ENCODE results near the gene TP53I13. TPM values are rescaled to one million over a fixed set of nuclear protein-coding genes. Genes with fewer than 3 reads are reported as not detected.

The TP53I13 gene
- total and polyA plus RNA-seq, 2 of the 13 experiments (the other 11 are each of a cell fraction or from before 2014, with no cell fraction given), result 16.9 to 25.7 TPM

GRCh38 chr17:29613352-29613837, 44.9 kb downstream of the TP53I13 start (continued):
- TF ChIP-seq FOXA1 (IDR thresholded peaks at IDR 0.05) (no peak), FOXA1 (CRISPR knock-in tag; IDR thresholded peaks at IDR 0.05) (no peak), HMGXB4 (CRISPR knock-in tag; IDR thresholded peaks at IDR 0.05; ENCODE audit: borderline replicate concordance in 1 of 2, low read depth in 1 of 2) (peak; percentile 91 to 92; a peak in 3 of 4 replicates), HMG20A (CRISPR knock-in tag; IDR thresholded peaks at IDR 0.05; ENCODE audit: borderline replicate concordance) (no peak), HNF1A (IDR thresholded peaks at IDR 0.05; ENCODE audit: low read depth) (no peak), HNF1A (CRISPR knock-in tag; IDR thresholded peaks at IDR 0.05; ENCODE audit: borderline replicate concordance) (peak; percentile 53; the same call in 1 of the 2 replicates), ZNF891 (CRISPR knock-in tag; IDR thresholded peaks at IDR 0.05) (peak; percentile 31; the same call in 1 of the 2 replicates), ZNF354B (CRISPR knock-in tag; IDR thresholded peaks at IDR 0.05) (no peak), ZNF660 (CRISPR knock-in tag; IDR thresholded peaks at IDR 0.05; ENCODE audit: borderline replicate concordance, low read depth) (no peak), ZNF569 (CRISPR knock-in tag; IDR thresholded peaks at IDR 0.05; ENCODE audit: borderline replicate concordance) (no peak), PLSCR1 (CRISPR knock-in tag; IDR thresholded peaks at IDR 0.05; ENCODE audit: borderline replicate concordance) (no peak), ZNF746 (CRISPR knock-in tag; IDR thresholded peaks at IDR 0.05) (0 out of 2 replicates have a peak, but pooled peaks have one; percentile 18), ELF4 (CRISPR knock-in tag; IDR thresholded peaks at IDR 0.05; ENCODE audit: borderline replicate concordance) (no peak)

Data from HepG2 (cell line).